ACHN (cell line): ENCODE results near the gene TNFRSF6B.
A peak's percentile ranks its signal among the peaks of the same experiment; 100 is the strongest.

Experiments
- DNase-seq: peaks from one replicate; pipeline ENCODE4 v3.0.0-alpha.2; 2015
- in situ Hi-C: cut with HindIII; loops from 2 replicates; pipeline ENCODE4 v1.10.0; 2017; ENCODE audit warnings: low sequenced_read_pairs, low pct_ligation_motif_present, low pct_unique_long_range_greater_than_20kb

TNFRSF6B gene

DNA sequence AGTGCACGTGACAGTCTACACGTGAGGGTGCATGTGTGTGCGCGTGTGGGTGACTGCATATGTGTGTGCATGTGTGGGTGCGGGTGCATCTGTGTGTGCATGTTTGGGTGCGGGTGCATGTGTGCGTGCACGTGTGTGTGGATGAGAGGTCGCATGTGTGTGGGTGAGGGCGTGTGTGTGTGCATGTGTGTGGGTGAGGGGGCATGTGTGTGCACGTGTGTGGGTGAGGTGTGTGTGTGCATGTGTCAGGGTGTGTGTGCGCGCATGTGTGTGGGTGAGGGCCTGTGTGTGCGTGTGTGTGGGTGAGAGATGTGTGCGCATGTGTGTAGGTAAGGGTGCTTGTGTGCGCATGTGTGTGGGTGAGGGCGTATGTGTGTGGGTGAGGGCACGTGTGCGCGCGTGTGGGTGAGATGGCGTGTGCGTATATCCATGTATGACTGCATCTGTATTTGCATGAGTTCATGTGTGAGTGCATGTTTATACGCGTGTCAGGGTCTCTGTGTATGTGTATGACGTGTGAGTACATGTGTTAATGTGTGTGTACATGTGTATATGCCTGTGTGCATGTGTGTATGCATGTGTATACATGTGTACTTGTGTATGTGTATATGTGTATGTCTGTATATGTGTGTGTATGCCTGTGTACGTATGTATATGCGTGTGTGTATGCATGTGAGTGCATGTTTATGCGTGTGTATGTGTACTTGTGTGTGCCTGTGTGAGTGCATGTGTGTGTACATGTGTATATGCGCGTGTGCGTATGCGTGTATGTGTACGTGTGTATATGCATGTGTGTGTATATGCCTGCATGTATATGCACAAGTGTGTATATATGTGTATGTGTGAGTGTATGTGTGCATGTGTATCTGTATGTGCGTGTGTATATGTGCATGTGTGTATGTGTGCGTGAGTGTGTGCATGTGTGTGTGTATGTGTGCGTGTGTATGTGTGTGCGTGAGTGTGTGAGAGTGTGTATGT lies 36.0 kb downstream of the TNFRSF6B start:
- DNase-seq = no peak
- in situ Hi-C loops = no loop called here

DNA sequence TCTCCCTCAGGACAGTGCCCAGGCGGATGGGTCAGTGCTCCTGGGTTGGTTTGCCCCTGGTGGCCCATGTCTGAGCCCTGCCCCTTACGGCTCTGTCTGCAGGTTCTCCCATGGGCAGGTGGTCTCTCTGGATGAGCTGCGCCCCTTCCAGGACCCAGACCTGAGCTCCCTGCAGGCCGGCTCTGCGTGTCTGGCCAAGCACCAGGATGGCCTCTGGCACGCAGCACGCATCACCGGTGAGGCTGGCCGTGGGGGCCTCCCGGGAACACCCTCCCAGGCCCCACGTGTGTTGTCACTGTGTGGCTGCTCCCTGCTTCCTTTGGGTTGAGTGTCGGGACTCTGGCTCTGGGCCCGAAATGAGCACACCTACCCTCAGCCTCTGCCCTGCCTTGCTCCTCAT lies 36.7 kb downstream of the TNFRSF6B start:
- in situ Hi-C loops = no loop called here
- DNase-seq = no peak

DNA sequence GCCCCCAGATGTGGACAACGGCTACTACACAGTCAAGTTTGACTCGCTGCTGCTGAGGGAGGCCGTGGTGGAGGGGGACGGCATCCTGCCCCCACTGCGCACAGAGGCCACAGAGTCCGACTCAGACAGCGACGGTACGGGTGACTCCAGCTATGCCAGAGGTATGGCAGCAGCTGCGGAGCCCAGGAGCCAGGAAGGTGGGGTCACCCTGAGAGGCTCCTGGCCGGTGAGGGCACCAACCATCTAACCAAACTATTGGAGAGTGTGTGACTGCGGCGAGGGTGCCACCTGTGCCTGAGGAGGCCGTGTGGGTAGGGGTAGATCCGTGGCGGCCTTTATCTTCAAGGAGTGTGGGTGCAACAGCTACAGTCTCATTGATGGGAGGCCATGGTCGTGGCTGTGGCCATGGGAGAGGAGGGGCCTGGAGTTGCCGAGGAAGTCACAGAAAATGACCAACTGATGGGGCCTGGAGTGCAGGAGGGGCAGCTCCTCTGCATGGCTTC lies 37.2 kb downstream of the TNFRSF6B start:
- no peak for DNase-seq
- in situ Hi-C loops = no loop called here

DNA sequence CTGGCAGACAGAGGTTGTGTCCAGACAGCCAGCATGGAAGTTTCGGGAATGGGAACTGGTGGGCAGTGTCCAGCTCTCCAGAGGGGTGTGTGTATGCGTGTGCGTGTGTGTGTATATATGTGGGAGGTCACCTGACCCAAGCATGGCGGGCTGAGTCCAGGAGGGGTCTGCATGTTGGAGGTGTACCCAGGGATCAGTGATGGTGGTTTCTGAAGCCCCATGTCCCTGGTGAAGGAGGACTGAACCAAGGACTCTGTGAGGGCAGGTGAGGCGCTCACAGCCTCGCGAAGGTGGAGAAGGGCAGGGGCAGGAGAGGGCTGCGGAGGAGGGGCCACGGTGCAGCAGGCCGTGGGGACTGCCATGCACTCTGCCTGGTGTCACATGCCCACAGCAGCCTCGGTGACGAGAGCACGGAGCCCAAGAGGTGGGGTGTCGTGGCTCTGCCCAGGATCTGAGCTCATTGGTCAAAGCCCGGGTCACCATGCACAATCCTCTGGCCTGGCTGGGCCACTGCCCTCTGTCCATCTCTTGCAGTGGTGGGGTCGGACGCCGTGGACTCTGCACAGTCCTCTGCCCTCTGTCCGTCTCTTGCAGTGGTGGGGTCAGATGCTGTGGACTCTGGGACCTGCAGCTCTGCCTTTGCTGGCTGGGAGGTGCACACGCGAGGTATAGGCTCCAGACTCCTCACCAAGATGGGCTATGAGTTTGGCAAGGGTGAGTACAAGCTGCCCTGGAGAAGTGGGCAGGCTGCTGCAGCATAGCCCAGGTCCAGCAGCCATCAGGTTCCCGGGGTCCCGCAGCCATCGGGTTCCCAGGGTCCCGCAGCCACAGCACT lies 37.9 kb downstream of the TNFRSF6B start:
- no peak for DNase-seq
- in situ Hi-C loops = no loop called here

DNA sequence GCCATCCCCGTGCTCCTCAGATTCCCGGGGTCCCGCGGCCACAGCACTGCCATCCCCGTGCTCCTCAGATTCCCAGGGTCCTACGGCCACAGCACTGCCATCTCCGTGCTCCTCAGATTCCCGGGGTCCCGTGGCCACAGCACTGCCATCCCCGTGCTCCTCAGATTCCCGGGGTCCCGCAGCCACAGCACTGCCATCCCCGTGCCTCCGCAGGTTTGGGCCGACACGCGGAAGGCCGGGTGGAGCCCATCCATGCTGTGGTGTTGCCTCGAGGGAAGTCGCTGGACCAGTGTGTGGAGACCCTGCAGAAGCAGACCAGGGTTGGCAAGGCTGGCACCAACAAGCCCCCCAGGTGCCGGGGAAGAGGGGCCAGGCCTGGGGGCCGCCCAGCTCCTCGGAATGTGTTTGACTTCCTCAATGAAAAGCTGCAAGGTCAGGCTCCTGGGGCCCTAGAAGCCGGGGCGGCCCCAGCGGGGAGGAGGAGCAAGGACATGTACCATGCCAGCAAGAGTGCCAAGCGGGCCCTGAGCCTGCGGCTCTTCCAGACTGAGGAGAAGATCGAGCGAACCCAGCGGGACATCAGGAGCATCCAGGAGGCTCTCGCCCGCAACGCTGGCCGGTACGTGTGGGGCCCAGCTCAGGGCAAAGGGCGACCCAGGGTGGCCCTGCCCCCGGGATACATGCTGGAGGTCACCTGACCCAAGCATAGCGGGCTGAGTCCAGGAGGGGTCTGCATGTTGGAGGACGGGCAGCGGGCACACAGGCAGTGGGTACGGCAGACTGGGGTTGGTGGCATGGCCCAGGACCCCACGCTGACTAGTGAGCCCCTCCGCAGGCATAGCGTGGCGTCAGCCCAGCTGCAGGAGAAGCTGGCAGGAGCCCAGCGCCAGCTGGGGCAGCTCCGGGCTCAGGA lies 38.8 kb downstream of the TNFRSF6B start:
- DNase-seq = no peak
- in situ Hi-C loops = no loop called here

DNA sequence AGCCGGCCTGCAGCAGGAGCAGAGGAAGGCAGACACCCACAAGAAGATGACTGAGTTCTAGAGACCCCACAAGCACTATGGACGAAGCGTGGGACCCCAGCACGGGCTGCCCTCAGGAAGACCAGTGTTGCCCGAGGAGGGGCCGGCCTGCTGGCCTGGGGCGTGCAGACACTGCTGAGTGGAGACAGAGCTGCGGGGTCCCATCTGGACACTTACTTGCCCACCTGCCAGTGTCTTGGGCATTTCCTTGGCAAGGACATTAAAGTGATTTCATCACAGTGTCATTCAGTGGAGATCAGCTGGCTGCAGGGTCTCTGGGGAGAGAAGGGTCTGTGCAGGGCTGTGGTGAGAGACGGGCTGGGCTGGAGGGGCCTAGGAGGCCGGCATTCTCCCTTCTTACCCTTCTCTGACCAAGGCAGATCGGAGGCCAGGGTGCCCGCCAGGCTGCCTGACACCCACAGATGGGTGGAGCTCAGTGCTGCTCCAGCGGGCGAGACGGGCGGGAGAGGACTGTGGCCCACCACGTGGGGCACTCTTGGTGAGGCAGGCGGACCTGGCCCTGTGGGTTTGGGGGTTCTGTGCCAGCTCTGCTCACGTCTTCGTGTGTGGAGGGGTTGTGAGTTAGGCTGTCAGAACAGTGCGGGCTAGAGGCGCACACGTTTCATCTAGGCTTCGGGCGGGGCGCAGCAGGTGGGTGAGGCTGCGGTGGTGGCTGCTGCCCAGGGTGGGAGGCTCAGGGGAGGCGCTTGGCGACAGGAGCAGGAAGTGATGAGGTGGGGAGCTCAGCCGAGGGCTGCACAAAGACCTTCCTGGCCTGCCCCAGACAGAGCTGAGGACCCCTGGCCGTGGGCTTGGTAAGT lies 39.6 kb downstream of the TNFRSF6B start, which contains the start of gene LIME1:
TSS of gene LIME1 (plus strand) at position 806 of the 860 bp plus-strand sequence. CDS start 886 bp downstream, outside the sequence.
- no peak for DNase-seq
- in situ Hi-C loops = no loop called here

DNA sequence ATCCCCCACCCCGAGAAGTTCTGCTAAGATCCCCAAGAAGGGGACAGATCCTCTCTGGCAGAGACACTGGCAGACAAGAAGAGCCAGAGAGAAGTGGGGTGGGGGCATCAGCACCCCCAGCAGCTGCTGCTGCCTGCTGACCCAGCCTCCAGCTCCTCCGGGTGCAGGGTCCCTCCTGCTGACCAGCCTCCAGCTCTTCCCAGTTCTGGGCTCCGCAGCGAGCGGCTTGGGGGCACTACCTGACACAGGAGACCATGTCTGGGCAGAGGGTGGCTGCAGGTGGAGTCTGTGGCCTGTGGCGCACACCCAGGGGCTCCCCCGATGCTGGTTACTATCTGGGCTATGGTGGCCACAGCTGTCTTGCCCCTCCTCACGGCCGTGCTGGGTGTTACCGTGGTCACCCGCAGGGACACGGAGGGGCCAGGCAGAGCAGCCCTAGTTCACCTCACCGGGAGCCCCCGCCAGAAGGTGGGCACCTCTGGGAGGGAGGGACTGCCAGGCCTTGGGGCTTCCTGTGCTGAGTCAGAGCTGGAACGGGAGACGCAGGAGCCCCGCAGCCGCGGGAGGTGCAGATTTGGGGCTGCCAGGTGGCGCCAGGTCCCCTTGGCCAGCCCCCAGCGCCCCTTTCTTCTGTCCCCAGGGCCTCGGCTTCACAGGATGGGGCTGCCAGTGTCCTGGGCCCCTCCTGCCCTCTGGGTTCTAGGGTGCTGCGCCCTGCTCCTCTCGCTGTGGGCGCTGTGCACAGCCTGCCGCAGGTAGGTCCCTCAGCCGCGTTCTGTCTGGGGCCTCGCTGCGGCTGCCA lies 40.6 kb downstream of the TNFRSF6B start:
- DNase-seq = no peak
- in situ Hi-C loops = no loop called here

DNA sequence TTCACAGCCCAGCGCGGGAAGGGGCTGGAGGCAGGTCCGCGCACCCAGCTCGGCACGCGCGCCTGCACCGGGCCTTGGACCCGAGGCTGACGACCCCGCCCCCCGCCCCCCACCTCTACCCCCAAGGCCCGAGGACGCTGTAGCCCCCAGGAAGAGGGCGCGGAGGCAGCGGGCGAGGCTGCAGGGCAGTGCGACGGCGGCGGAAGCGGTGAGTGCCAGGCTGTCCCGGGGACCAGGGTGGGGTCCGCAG lies 41.2 kb downstream of the TNFRSF6B start:
- in situ Hi-C loops = no loop called here
- DNase-seq = no peak

DNA sequence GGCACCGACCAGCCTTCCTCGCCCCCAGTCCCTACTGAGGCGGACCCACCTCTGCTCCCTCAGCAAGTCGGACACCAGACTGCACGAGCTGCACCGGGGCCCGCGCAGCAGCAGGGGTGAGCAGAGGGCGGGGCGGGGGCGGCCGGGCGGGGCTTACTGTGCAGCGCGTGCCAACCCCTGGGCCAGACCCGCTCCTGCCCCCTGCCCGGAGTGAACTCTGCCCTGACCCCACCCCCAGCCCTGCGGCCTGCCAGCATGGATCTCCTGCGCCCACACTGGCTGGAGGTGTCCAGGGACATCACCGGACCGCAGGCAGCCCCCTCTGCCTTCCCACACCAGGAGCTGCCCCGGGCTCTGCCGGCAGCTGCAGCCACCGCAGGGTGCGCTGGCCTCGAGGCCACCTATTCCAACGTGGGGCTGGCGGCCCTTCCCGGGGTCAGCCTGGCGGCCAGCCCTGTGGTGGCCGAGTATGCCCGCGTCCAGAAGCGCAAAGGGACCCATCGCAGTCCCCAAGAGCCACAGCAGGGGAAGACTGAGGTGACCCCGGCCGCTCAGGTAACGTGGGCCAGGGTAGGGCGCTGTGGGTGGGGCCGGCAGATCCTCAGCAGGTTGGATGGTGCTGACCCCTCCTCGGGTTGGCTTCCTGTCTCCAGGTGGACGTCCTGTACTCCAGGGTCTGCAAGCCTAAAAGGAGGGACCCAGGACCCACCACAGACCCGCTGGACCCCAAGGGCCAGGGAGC lies 41.7 kb downstream of the TNFRSF6B start:
- in situ Hi-C loops = no loop called here
- no peak for DNase-seq

DNA sequence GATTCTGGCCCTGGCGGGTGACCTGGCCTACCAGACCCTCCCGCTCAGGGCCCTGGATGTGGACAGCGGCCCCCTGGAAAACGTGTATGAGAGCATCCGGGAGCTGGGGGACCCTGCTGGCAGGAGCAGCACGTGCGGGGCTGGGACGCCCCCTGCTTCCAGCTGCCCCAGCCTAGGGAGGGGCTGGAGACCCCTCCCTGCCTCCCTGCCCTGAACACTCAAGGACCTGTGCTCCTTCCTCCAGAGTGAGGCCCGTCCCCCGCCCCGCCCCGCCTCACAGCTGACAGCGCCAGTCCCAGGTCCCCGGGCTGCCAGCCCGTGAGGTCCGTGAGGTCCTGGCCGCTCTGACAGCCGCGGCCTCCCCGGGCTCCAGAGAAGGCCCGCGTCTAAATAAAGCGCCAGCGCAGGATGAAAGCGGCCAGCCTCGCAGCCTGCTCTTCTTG lies 42.3 kb downstream of the TNFRSF6B start:
- in situ Hi-C loops = no loop called here
- peak; percentile 8 for DNase-seq

DNA sequence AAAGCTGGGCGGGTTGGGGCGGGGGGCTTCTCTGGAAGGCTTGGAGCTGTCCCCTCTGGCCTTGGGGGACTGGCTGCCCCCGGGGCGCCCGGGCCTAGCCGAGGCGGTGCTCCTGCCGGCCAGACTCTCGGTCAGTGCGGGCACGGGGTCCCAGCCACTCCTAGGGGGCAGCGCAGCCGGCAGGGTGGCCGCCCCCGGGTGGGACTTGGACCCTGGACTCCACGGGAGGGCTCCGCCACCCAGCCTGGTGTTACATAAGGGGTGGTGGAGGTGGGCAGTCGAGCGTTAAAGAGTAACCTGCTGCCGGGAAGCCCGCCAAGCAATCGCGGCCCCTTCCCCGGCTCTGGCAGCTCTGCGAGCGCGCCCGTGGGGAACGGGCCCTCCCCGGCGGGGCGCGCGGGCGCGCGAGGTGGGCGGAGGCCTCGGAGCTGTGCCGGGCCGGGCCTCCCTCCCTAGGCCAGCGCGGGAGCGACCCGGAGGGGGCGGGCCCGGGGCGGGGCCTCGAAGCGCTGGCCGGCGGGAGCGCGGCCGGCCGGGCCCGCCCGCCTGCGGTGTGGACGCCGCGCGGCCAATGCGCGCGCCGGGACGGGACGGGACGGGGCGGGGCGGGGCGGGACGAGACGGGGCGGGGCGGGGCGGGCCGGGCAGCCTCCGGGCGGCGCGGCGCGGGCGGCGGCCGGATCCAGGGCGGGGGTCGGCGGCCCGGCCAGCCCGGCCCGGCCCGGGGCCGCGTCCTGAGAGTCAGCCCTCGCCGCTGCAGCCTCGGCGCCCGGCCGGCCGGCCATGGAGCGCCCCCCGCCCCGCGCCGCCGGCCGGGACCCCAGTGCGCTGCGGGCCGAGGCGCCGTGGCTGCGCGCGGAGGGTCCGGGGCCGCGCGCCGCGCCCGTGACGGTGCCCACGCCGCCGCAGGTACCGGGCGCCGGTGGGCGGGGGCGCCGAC lies 42.9 kb downstream of the TNFRSF6B start, which contains the start of gene SLC2A4RG:
TSS of gene SLC2A4RG (plus strand) at position 647 of the 940 bp plus-strand sequence. CDS start at position 784, 137 bp downstream.
- DNase-seq = peak; percentile 79
- in situ Hi-C loops = no loop called here

DNA sequence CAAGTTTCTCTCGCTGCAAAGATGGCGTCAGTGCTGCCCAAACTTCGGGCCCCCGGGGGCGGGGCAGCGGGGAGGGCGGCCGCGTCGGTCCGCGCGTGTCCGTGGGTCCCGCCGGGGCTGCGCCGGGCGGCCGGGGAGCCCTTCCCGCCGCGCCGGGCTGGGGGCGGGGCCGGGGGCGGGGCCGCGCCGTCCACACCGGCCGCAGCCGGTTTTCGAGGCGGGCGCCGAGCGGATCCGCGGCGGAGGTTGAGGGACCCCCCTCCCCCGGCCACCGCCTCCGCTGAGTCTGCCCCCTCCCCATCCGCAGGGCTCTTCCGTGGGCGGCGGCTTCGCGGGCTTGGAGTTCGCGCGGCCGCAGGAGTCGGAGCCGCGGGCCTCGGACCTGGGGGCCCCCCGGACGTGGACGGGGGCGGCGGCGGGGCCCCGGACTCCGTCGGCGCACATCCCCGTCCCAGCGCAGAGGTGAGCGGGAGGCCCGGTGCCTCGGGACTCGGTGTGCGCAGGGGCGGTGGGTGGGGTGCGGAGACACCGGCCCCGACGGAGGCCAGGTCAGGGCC lies 43.7 kb downstream of the TNFRSF6B start:
- DNase-seq = peak; percentile 38
- in situ Hi-C loops = no loop called here

DNA sequence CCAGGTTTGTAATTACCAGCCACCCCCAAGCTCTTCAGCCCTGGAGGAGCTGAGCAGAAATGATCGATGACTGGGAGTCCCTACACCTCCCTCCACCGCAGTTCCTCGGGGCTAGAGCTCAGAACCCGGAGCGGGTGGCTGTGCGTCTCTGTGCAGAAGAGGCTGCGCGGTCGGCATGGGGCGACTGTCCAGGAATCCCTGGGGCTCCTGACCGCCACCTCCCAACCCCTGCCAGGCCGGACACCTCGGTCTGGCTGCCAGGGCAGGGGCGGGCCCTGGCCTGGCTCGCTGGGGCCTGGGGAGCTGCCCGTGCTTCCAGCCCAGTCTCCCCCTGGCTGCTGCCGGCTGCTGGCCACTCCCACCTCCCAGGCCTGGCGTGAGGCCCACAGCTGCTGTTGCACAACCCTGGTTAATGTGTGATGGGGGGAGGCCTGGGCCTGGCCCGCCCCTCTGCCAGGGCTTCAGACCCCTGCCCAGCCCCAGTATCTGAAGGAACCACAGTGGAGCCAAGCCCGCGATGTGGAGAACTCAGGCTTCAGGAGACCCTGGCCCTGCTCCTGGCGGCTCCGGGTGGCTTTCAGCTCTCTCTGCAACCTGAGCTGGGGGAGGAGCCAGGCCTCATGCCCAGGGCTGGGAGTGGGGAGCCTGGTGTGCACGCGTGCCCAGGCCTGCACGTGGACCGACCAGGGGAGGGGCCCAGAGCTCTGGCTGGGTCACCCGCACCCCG lies 44.3 kb downstream of the TNFRSF6B start:
- in situ Hi-C loops = no loop called here

DNA sequence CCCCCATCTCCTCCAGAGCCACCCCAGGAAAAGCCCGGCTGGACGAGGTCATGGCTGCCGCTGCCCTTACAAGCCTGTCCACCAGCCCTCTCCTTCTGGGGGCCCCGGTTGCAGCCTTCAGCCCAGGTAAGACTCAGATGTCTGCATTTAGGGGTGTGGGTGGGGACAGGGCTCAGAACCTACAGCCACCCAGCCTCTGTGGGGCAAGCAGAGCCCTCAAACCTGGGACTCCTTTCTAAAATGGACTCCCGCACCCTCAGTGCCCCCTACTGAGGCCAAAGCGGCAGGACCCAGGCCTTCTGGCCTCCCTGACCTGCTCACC lies 44.9 kb downstream of the TNFRSF6B start:
- in situ Hi-C loops = no loop called here
- no peak for DNase-seq

More for the DNA sequence above, 44.3 kb downstream of the TNFRSF6B start:
- peak; percentile 84 for DNase-seq
